K562 (cell line): Measurements from ENCODE around the gene LRRC4C.

ENCODE experiments used
- ERF ChIP-seq: fragments of 450-650 bp; formaldehyde crosslinking; IDR thresholded peaks from 2 replicates; pipeline ENCODE4 v1.4.0; 2020; ENCODE audit warnings: mild to moderate bottlenecking, mixed read lengths
- JUND ChIP-seq, 2 experiments: IDR thresholded peaks; 2 replicates in 1 of 2; 3 replicates in 1 of 2; pipeline ENCODE4 v1.6.1; 2011; ENCODE audit warnings: borderline replicate concordance in 2 of 2, low read depth in 2 of 2, low read length in 2 of 2, improper control_type of control experiment in 1 of 2, missing biosample characterization in 1 of 2, missing genetic modification characterization in 1 of 2, missing genetic modification reagents in 1 of 2
- MBD2 ChIP-seq: sonication (generic); IDR thresholded peaks from 2 replicates; pipeline ENCODE4 v1.6.1; 2016; ENCODE audit warnings: low read depth, borderline replicate concordance

DNA sequence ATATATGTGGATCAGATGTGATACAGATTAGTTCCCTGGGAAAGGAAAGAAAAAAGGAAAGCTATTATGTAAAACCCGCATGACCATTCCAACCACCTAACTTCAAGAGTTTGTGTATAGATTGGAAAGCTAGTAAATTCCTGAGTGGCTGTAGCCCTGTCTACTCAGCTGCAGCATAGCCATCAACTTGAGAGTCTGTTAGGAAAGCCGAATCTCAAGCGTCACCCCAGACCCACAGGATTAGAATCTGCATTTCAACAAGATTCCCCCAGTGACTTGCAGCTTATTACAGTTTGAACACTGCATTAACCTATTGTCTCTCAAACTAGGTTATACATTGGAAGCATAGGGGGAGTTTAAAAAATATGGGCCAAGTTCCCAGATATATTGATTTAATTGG, 921.7 kb downstream of the LRRC4C start:
- TF ChIP-seq ERF (CRISPR knock-in tag) (no peak), JUND (IDR thresholded peaks at IDR 0.05; ENCODE audit: borderline replicate concordance, low read depth, low read length) (no peak), JUND (tag; IDR thresholded peaks at IDR 0.05; ENCODE audit: borderline replicate concordance, low read depth, low read length) (no peak), MBD2 (no peak)
